K562 (cell line): ENCODE results near the gene ODF2. TPM values are rescaled to one million over a fixed set of nuclear protein-coding genes. Genes with fewer than 3 reads are reported as not detected.

ENCODE experiments used
- ARID4B ChIP-seq: sonication (generic); formaldehyde crosslinking; IDR thresholded peaks from 2 replicates; pipeline ENCODE4 v1.8.0; 2022; ENCODE audit warnings: mild to moderate bottlenecking, missing genetic modification reagents
- BRCA1 ChIP-seq, 2 experiments: fragments of 450-650 bp in 1 of 2; sonication (generic) in 1 of 2; formaldehyde crosslinking in 1 of 2; IDR thresholded peaks; 2 replicates each; pipeline versions ENCODE4 v1.5.0 to v1.6.1; 2017 to 2020; ENCODE audit warnings: mild to moderate bottlenecking in 1 of 2, missing genetic modification reagents in 1 of 2
- CHD2 ChIP-seq: IDR thresholded peaks from 2 replicates; pipeline ENCODE4 v1.6.1; 2011; ENCODE audit warnings: low read depth, low read length
- CREB3 ChIP-seq: fragments of 450-650 bp; conservative IDR thresholded peaks from 2 replicates; pipeline ENCODE4 v1.6.1; 2016; ENCODE audit warnings: missing genetic modification characterization, low read depth, mild to moderate bottlenecking, missing compliant biosample characterization, moderate library complexity
- EZH2 ChIP-seq: IDR thresholded peaks from 2 replicates; pipeline ENCODE4 v1.6.1; 2012; ENCODE audit warnings: low read depth, mild to moderate bottlenecking, inconsistent platforms, low read length, borderline replicate concordance
- KDM5B ChIP-seq: fragments of 200-600 bp; sonication (generic); IDR thresholded peaks from 2 replicates; pipeline ENCODE4 v1.6.1; 2012; ENCODE audit warnings: low read depth, mild to moderate bottlenecking, moderate library complexity, low read length, control low read depth, inconsistent platforms; ENCODE audit not compliant: insufficient replicate concordance
- PHF20 ChIP-seq: fragments of 450-650 bp; IDR thresholded peaks from 2 replicates; pipeline ENCODE4 v1.6.1; 2018; ENCODE audit not compliant: partially characterized antibody
- RNF2 ChIP-seq: sonication (generic); IDR thresholded peaks from 2 replicates; pipeline ENCODE4 v1.6.1; 2016
- STAT5B ChIP-seq: fragments of 250-450 bp; sonication (Bioruptor Pico); IDR thresholded peaks from 2 replicates; pipeline ENCODE4 v1.8.0; 2021; ENCODE audit warnings: mild to moderate bottlenecking, inconsistent platforms
- YY1 ChIP-seq, 3 experiments: IDR thresholded peaks; 2 replicates each; pipeline ENCODE4 v1.6.1; 2011; ENCODE audit warnings: low read length in 2 of 3, mild to moderate bottlenecking in 2 of 3, moderate library complexity in 2 of 3, borderline replicate concordance in 1 of 3, control low read depth in 1 of 3, low read depth in 1 of 3; ENCODE audit not compliant: insufficient read depth in 3 of 3, insufficient replicate concordance in 2 of 3, control insufficient read depth in 1 of 3, insufficient read length in 1 of 3; ENCODE audit errors: extremely low read depth in 1 of 3
- ZMIZ1 ChIP-seq, 2 experiments: fragments of 150-350 bp in 1 of 2; IDR thresholded peaks; 2 replicates each; pipeline ENCODE4 v1.6.1; 2012 to 2016; ENCODE audit warnings: low read depth in 2 of 2, low read length in 2 of 2, mild to moderate bottlenecking in 1 of 2, moderate library complexity in 1 of 2
- ZNF740 ChIP-seq, 3 experiments: fragments of 200-800 bp in 1 of 3; sonication (Bioruptor generic) in 1 of 3; sonication (generic) in 1 of 3; formaldehyde crosslinking in 1 of 3; IDR thresholded peaks; 2 replicates each; pipeline versions ENCODE4 v1.6.1 to v1.8.0; 2016 to 2022; ENCODE audit warnings: mild to moderate bottlenecking in 2 of 3, missing compliant biosample characterization in 2 of 3, missing genetic modification characterization in 2 of 3, missing genetic modification reagents in 1 of 3
- polyA plus RNA-seq, 8 experiments: library from polyadenylated mRNA; depleted of rRNA in 4 of 8; stranded (reverse) in 5 of 8; unstranded in 3 of 8; fragments of >200 nt; fragmentation: Nextera tagmentation in 2 of 8; fragmentation: Illumina TruSeq in 1 of 8; extraction: Ambion mirVana in 2 of 8; extraction: Trizol in 1 of 8; gene quantifications; 2 replicates each; pipeline versions ENCODE4 v1.2.1 to v1.2.3, GENCODE V29; 2011 to 2014; ENCODE audit warnings: inconsistent platforms in 1 of 8, missing spikeins in 1 of 8
- total RNA-seq, 7 experiments: library from RNA; depleted of rRNA in 6 of 7; stranded (reverse); fragments of >200 nt in 6 of 7; fragmentation: Illumina TruSeq in 2 of 7; extraction: Trizol in 2 of 7; gene quantifications; 2 replicates each; pipeline versions ENCODE4 v1.2.1 to v1.2.3, GENCODE V29; 2011 to 2021; ENCODE audit warnings: low replicate concordance in 1 of 7

Gene ODF2
- total and polyA plus RNA-seq, 9 of the 15 experiments (the other 6 are each of a cell fraction or from before 2014, with no cell fraction given), result 16.5 to 83.2 (median 69.7) TPM

GRCh38 chr9:128428644-128429512 lies 26.9 kb upstream of the ODF2 start (continued):
- peak; percentile 81 for TF ChIP-seq KDM5B
- TF ChIP-seq PHF20, result peak; percentile 66
- TF ChIP-seq CREB3 (tag), result 0 out of 2 replicates have a peak, but pooled peaks have one; percentile 26
- TF ChIP-seq CHD2, result no peak
- TF ChIP-seq ZNF740 (CRISPR knock-in tag; IDR thresholded peaks at IDR 0.05), result peak; percentile 98
- no peak; a peak in 1 of 4 replicates for TF ChIP-seq ZNF740 (tag; IDR thresholded peaks at IDR 0.05)
- no peak for TF ChIP-seq EZH2
- no peak for TF ChIP-seq STAT5B
- TF ChIP-seq BRCA1 (IDR thresholded peaks at IDR 0.05), result no peak
- no peak for TF ChIP-seq BRCA1 (CRISPR knock-in tag; IDR thresholded peaks at IDR 0.05)
- peak in 1 of 3 experiments; percentile 61 for TF ChIP-seq YY1 (IDR thresholded peaks at IDR 0.05; ENCODE audit: borderline replicate concordance in 1 of 3, control insufficient read depth in 1 of 3, extremely low read depth in 1 of 3, insufficient read depth in 3 of 3, insufficient read length in 1 of 3, insufficient replicate concordance in 2 of 3, low read depth in 1 of 3, low read length in 2 of 3)
- TF ChIP-seq ZMIZ1 (IDR thresholded peaks at IDR 0.05; ENCODE audit: low read depth in 2 of 2, low read length in 2 of 2), result no peak
- TF ChIP-seq ARID4B (CRISPR knock-in tag), result peak; percentile 67; the same call in 1 of the 2 replicates
- peak; percentile 86 for TF ChIP-seq RNF2
